Measurements from ENCODE around the gene WFS1.

The WFS1 gene

GRCh38 chr4:6340446-6341015, 70.9 kb downstream of the WFS1 start:
- peaks cover 12% of the 10 kb centered on the region for H3K4me1 Mint-ChIP-seq
- no peak overlapping the region for H3K4me3 Mint-ChIP-seq
- H3K9me3 Mint-ChIP-seq = no peaks in the 10 kb centered on the region
- peaks cover 22% of the 10 kb centered on the region for H3K27me3 Mint-ChIP-seq (ENCODE audit: low read depth, poor library complexity)
- no peak overlapping the region for H3K27ac Mint-ChIP-seq
- TF ChIP-seq CTCF (IDR thresholded peaks at IDR 0.05) = no peak
- no peaks in the 10 kb centered on the region for H3K36me3 Mint-ChIP-seq (ENCODE audit: low read depth)
- DNase-seq = no peak

GRCh38 chr4:6341696-6342095, 72.0 kb downstream of the WFS1 start:
- peaks cover 12% of the 10 kb centered on the region for H3K4me1 Mint-ChIP-seq
- H3K9me3 Mint-ChIP-seq = peaks cover 5% of the 10 kb centered on the region
- H3K27ac Mint-ChIP-seq = no peak overlapping the region
- DNase-seq = no peak
- H3K36me3 Mint-ChIP-seq (ENCODE audit: low read depth) = no peaks in the 10 kb centered on the region
- peaks cover 22% of the 10 kb centered on the region for H3K27me3 Mint-ChIP-seq (ENCODE audit: low read depth, poor library complexity)
- H3K4me3 Mint-ChIP-seq = no peak overlapping the region
- TF ChIP-seq CTCF (IDR thresholded peaks at IDR 0.05) = no peak

- peaks cover 8% of the 10 kb centered on the region for H3K4me1 Mint-ChIP-seq
- no peak for DNase-seq
- TF ChIP-seq CTCF (IDR thresholded peaks at IDR 0.05) = no peak
- peaks cover 5% of the 10 kb centered on the region for H3K9me3 Mint-ChIP-seq
- H3K36me3 Mint-ChIP-seq (ENCODE audit: low read depth) = no peaks in the 10 kb centered on the region
- peaks cover 25% of the 10 kb centered on the region for H3K27me3 Mint-ChIP-seq (ENCODE audit: low read depth, poor library complexity)
- H3K27ac Mint-ChIP-seq = no peak overlapping the region
- no peak overlapping the region for H3K4me3 Mint-ChIP-seq
Measured at GRCh38 chr4:6342530-6343293, 73.1 kb downstream of the WFS1 start.

- Mint-ChIP-seq H3K27ac (no peak overlapping the region), H3K4me1 (no peaks in the 10 kb centered on the region)
- no peak for DNase-seq
Measured at GRCh38 chr4:6343939-6344408, 74.3 kb downstream of the WFS1 start.

GRCh38 chr4:6345096-6345830, 75.6 kb downstream of the WFS1 start:
- H3K27ac Mint-ChIP-seq = no peak overlapping the region
- TF ChIP-seq CTCF (IDR thresholded peaks at IDR 0.05) = no peak
- DNase-seq = no peak

More at GRCh38 chr4:6343939-6344408, 74.3 kb downstream of the WFS1 start:
- Mint-ChIP-seq H3K4me3 (no peak overlapping the region), H3K36me3 (ENCODE audit: low read depth) (no peaks in the 10 kb centered on the region), H3K27me3 (ENCODE audit: low read depth, poor library complexity) (peaks cover 20% of the 10 kb centered on the region), H3K9me3 (peaks cover 5% of the 10 kb centered on the region)
- no peak for TF ChIP-seq CTCF (IDR thresholded peaks at IDR 0.05)

More at GRCh38 chr4:6345096-6345830, 75.6 kb downstream of the WFS1 start:
- H3K9me3 Mint-ChIP-seq = peaks cover 5% of the 10 kb centered on the region
- H3K4me1 Mint-ChIP-seq = peaks cover 6% of the 10 kb centered on the region
- no peaks in the 10 kb centered on the region for H3K36me3 Mint-ChIP-seq (ENCODE audit: low read depth)
- peaks cover 23% of the 10 kb centered on the region for H3K27me3 Mint-ChIP-seq (ENCODE audit: low read depth, poor library complexity)
- no peak overlapping the region for H3K4me3 Mint-ChIP-seq
